LNCaP clone FGC (cell line): ENCODE measurements around the gene U2AF1L4.

Experiments
- DNase-seq: peaks from one replicate; pipeline ENCODE4 v3.0.0-alpha.2; 2011; ENCODE audit warnings: low read depth
- H3K4me3 ChIP-seq: 2 replicates; pipeline ENCODE4 v1.5.1; 2011; ENCODE audit warnings: mild to moderate bottlenecking, low read depth, low read length, control low read depth
- CTCF ChIP-seq: IDR thresholded peaks from 2 replicates; pipeline ENCODE4 v1.5.1; 2012; ENCODE audit warnings: mild to moderate bottlenecking; ENCODE audit not compliant: control insufficient read depth, insufficient read depth; ENCODE audit errors: extremely low read depth

U2AF1L4 gene

DNA sequence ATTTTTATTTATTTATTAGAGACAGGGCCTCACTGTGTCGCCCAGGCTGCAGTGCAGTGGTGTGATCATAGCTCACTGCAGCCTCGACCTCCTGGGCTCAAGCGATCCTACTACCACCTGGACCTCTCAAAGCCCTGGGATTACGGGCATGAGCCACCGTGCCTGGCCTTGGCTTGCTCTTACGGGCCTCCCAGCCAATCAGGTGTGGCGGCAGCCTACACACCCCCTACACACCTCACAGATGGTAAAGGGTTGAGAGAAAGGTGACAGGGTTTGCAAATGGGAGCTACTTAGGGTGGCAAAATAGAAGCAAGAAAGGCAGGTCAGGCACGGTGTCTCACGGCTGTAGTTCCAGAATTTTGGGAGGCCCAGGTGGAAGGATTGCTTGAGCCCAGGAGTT, 41.9 kb downstream of the U2AF1L4 start:
- H3K4me3 ChIP-seq = no peak overlapping the region
- no peak for DNase-seq
- no peak for TF ChIP-seq CTCF

- DNase-seq = peak; percentile 94
- no peak for TF ChIP-seq CTCF
- peak overlapping the region; percentile 68 for H3K4me3 ChIP-seq
Observed at GRCh38 chr19:35702223-35703012, 42.8 kb downstream of the U2AF1L4 start.

GRCh38 chr19:35696835-35697234, 48.4 kb downstream of the U2AF1L4 start:
- no peak for TF ChIP-seq CTCF
- no peak overlapping the region for H3K4me3 ChIP-seq
- DNase-seq = no peak

DNA sequence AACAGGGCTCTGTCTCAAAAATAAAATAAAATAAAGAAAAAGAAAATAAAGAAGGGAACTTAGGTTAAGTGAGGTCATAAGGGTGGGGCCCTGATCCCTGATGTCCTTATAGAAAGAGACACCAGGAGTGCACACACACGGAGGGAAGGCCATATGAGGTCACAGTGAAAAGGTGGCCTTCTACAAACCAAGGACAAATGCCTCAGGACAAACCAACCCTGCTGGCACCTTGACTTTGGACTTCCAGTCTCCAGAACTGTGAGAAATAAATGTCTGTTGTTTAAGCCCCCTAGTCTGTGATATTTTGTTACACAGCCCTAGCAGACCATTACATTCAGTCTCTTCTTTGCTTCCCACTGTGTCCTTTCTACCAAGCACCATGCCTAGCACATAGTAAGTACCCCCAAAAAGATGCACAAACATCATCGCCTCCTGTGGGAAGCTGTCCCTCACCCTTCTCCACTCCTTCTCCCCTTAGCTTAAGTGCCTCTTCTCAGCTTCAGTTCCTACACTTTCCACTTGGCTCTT, 49.3 kb downstream of the U2AF1L4 start:
- TF ChIP-seq CTCF = no peak
- no peak for DNase-seq
- H3K4me3 ChIP-seq = no peak overlapping the region

- peak; percentile 99 for TF ChIP-seq CTCF
- DNase-seq = peak; percentile 68
- H3K4me3 ChIP-seq = no peak overlapping the region
Observed at GRCh38 chr19:35693835-35694599, 51.2 kb downstream of the U2AF1L4 start.

GRCh38 chr19:35693422-35693821, 51.8 kb downstream of the U2AF1L4 start:
- no peak overlapping the region for H3K4me3 ChIP-seq
- DNase-seq = no peak
- TF ChIP-seq CTCF = no peak
